ENCODE data around the gene CNNM1. TPM values are rescaled to one million over a fixed set of nuclear protein-coding genes. Genes with fewer than 3 reads are reported as not detected.

CNNM1 gene
- total RNA-seq, 1 experiment from 2014 or later, result not detected

GRCh38 chr10:99343262-99343661 is 14.1 kb downstream of the CNNM1 start:
- Histone ChIP-seq H4K20me1 (ENCODE audit: insufficient read depth) (no peaks in the 10 kb centered on the region), H2AFZ (ENCODE audit: low read depth, low read length, poor library complexity, severe bottlenecking) (no peak overlapping the region), H3K9me3 (ENCODE audit: control insufficient read depth in 1 of 2, insufficient read depth in 1 of 2, low read depth in 1 of 2, low read length in 2 of 2) (no peaks in the 10 kb centered on the region), H3K4me3 (replicated peaks in 1 of 2; ENCODE audit: low read depth in 1 of 2, low read length in 2 of 2) (no peak overlapping the region), H3K4me1 (ENCODE audit: control insufficient read depth in 1 of 2, insufficient read depth in 2 of 2, low read length in 2 of 2) (peaks cover 0 to 3% of the 10 kb centered on the region in 2 experiments; a peak in 1 of 4 replicates), H3K9ac (ENCODE audit: low read length) (no peak overlapping the region), H3K4me2 (ENCODE audit: low read length) (no peak overlapping the region), H3K36me3 (ENCODE audit: control insufficient read depth in 1 of 2, insufficient read depth in 2 of 2, low read length in 2 of 2) (no peaks in the 10 kb centered on the region), H3K9me2 (ENCODE audit: insufficient read depth) (no peaks in the 10 kb centered on the region), H3K27me3 (ENCODE audit: insufficient read depth, low read length) (peaks cover 20% of the 10 kb centered on the region; the same call in 1 of the 2 replicates), H3K27ac (ENCODE audit: low read depth, low read length) (no peak overlapping the region), H3K79me2 (ENCODE audit: insufficient read depth, low read length) (no peaks in the 10 kb centered on the region)
- ChIA-PET POLR2A (no interaction called here), RAD21 (ENCODE audit: low non-redundant PET in 1 of 2, low total read pairs in 2 of 2, uncharacterized antibody in 2 of 2, unreplicated experiment in 2 of 2) (no interaction called here), CTCF (no interaction called here)
- DNase-seq (ENCODE audit: low read depth, low spot score) (no peak), ATAC-seq (no peak)
- intact Hi-C loops (cut with micrococcal nuclease), result no loop called here
- no peak for TF ChIP-seq CEBPB (IDR thresholded peaks at IDR 0.05; ENCODE audit: low read depth)
- BruUV-seq (replicated peaks), result no TSS peak

GRCh38 chr10:99344715-99345114 is 15.6 kb downstream of the CNNM1 start:
- Histone ChIP-seq H3K9ac (ENCODE audit: low read length) (no peak overlapping the region), H4K20me1 (ENCODE audit: insufficient read depth) (no peaks in the 10 kb centered on the region), H3K27me3 (ENCODE audit: insufficient read depth, low read length) (peaks cover 20% of the 10 kb centered on the region; the same call in 1 of the 2 replicates), H3K4me1 (ENCODE audit: control insufficient read depth in 1 of 2, insufficient read depth in 2 of 2, low read length in 2 of 2) (no peaks in the 10 kb centered on the region), H3K27ac (ENCODE audit: low read depth, low read length) (no peak overlapping the region), H2AFZ (ENCODE audit: low read depth, low read length, poor library complexity, severe bottlenecking) (no peak overlapping the region), H3K4me3 (replicated peaks in 1 of 2; ENCODE audit: low read depth in 1 of 2, low read length in 2 of 2) (no peak overlapping the region), H3K9me2 (ENCODE audit: insufficient read depth) (no peaks in the 10 kb centered on the region), H3K4me2 (ENCODE audit: low read length) (no peak overlapping the region), H3K79me2 (ENCODE audit: insufficient read depth, low read length) (no peaks in the 10 kb centered on the region), H3K36me3 (ENCODE audit: control insufficient read depth in 1 of 2, insufficient read depth in 2 of 2, low read length in 2 of 2) (no peaks in the 10 kb centered on the region), H3K9me3 (ENCODE audit: control insufficient read depth in 1 of 2, insufficient read depth in 1 of 2, low read depth in 1 of 2, low read length in 2 of 2) (no peaks in the 10 kb centered on the region)
- ChIA-PET POLR2A (no interaction called here), CTCF (no interaction called here), RAD21 (ENCODE audit: low non-redundant PET in 1 of 2, low total read pairs in 2 of 2, uncharacterized antibody in 2 of 2, unreplicated experiment in 2 of 2) (no interaction called here)
- DNase-seq (ENCODE audit: low read depth, low spot score) (no peak), ATAC-seq (no peak)
- intact Hi-C loops (cut with micrococcal nuclease), result no loop called here
- no peak for TF ChIP-seq SIN3A (IDR thresholded peaks at IDR 0.05; ENCODE audit: low read depth)
- TF ChIP-seq EZH2 (IDR thresholded peaks at IDR 0.05), result no peak
- no peak for TF ChIP-seq RAD21 (IDR thresholded peaks at IDR 0.05; ENCODE audit: low read depth)
- no peak for TF ChIP-seq ZNF274 (IDR thresholded peaks at IDR 0.05; ENCODE audit: low read depth, low read length)
- TF ChIP-seq ATF3 (IDR thresholded peaks at IDR 0.05), result no peak
- no peak for TF ChIP-seq JUND (IDR thresholded peaks at IDR 0.05)
- no peak for TF ChIP-seq EZH2phosphoT487 (IDR thresholded peaks at IDR 0.05; ENCODE audit: borderline replicate concordance)
- TF ChIP-seq FOSL1 (IDR thresholded peaks at IDR 0.05; ENCODE audit: low read depth), result no peak
- no peak for TF ChIP-seq YY1 (IDR thresholded peaks at IDR 0.05; ENCODE audit: extremely low read depth, insufficient replicate concordance, low read depth, low read length)
- no peak for TF ChIP-seq CBX3 (IDR thresholded peaks at IDR 0.05; ENCODE audit: low read depth)
- TF ChIP-seq POLR2AphosphoS5 (IDR thresholded peaks at IDR 0.05; ENCODE audit: low read depth, low read length), result no peak
- TF ChIP-seq ZBTB33 (IDR thresholded peaks at IDR 0.05; ENCODE audit: extremely low read depth, insufficient replicate concordance, low read length), result no peak
- TF ChIP-seq EGR1 (IDR thresholded peaks at IDR 0.05; ENCODE audit: low read depth), result no peak
- no peak for TF ChIP-seq CTCF (IDR thresholded peaks at IDR 0.05 in 2 of 3, conservative IDR thresholded peaks at IDR 0.05 in 1 of 3; ENCODE audit: borderline replicate concordance in 1 of 3, insufficient read depth in 1 of 3, low read depth in 2 of 3, low read length in 2 of 3)
- no peak for TF ChIP-seq SRF (IDR thresholded peaks at IDR 0.05; ENCODE audit: low read depth)
- TF ChIP-seq SP1 (IDR thresholded peaks at IDR 0.05; ENCODE audit: low read depth), result no peak
- no TSS peak for BruUV-seq (replicated peaks)
